A673 (cell line): ENCODE measurements around the gene COL16A1. TPM values are rescaled to one million over a fixed set of nuclear protein-coding genes. Genes with fewer than 3 reads are reported as not detected.

Source experiments
- BruUV-seq: library from RNA; stranded (reverse); fragments of 400-500 nt; replicated peaks from 2 replicates; lab custom pipeline; 2021; lab: Mats Ljungman, UMichigan
- CTCF ChIA-PET: fragments of 300-600 bp; sonication (Branson Sonifier 250); formaldehyde crosslinking; loops from one replicate; lab custom pipeline; 2022; ENCODE audit warnings: antibody characterized with exemption; lab: Charles Lee
- POLR2A ChIA-PET: fragments of 300-600 bp; sonication (Branson Sonifier 250); formaldehyde crosslinking; loops from one replicate; lab custom pipeline; 2022; ENCODE audit warnings: antibody characterized with exemption; ENCODE audit not compliant: low non-redundant PET; lab: Charles Lee
- DNase-seq: peaks from one replicate; pipeline ENCODE4 v3.0.0-alpha.2; 2015; ENCODE audit warnings: low spot score
- H3K27ac ChIP-seq: fragments of 200-600 bp; sonication (generic); 2 replicates; pipeline ENCODE4 v1.5.1; 2016; ENCODE audit warnings: mixed run types, low read depth, mild to moderate bottlenecking, mixed read lengths, antibody characterized with exemption, low read length; ENCODE audit not compliant: poor library complexity, severe bottlenecking
- H3K27me3 ChIP-seq: fragments of 200-600 bp; sonication (generic); replicated peaks from 2 replicates; pipeline ENCODE4 v1.6.1; 2017; ENCODE audit warnings: mixed run types, low read depth, mild to moderate bottlenecking, mixed read lengths, antibody characterized with exemption, low read length; ENCODE audit not compliant: insufficient read depth, poor library complexity
- H3K36me3 ChIP-seq: fragments of 200-600 bp; sonication (generic); 2 replicates; pipeline ENCODE4 v1.6.1; 2016; ENCODE audit warnings: mixed run types, mild to moderate bottlenecking, mixed read lengths, antibody characterized with exemption, low read length; ENCODE audit not compliant: insufficient read depth, poor library complexity, severe bottlenecking
- H3K4me1 ChIP-seq: fragments of 200-600 bp; sonication (generic); 2 replicates; pipeline ENCODE4 v1.6.1; 2017; ENCODE audit warnings: mixed run types, mild to moderate bottlenecking, mixed read lengths, antibody characterized with exemption, low read length; ENCODE audit not compliant: insufficient read depth, poor library complexity, severe bottlenecking
- H3K4me3 ChIP-seq: fragments of 200-600 bp; sonication (generic); 2 replicates; pipeline ENCODE4 v1.5.1; 2016; ENCODE audit warnings: low read depth, mixed run types, mild to moderate bottlenecking, mixed read lengths, low read length; ENCODE audit not compliant: poor library complexity, severe bottlenecking
- H3K9me3 ChIP-seq: fragments of 200-600 bp; sonication (generic); 2 replicates; pipeline ENCODE4 v1.6.1; 2016; ENCODE audit warnings: mixed run types, low read depth, mild to moderate bottlenecking, mixed read lengths, antibody characterized with exemption, low read length; ENCODE audit not compliant: poor library complexity, severe bottlenecking
- CTCF ChIP-seq: fragments of 300-800, 200-600 bp; sonication (generic); conservative IDR thresholded peaks from 2 replicates; pipeline ENCODE4 v1.5.1; 2017; ENCODE audit warnings: low read depth, mild to moderate bottlenecking, antibody characterized with exemption, low read length, moderate library complexity, mixed read lengths
- EZH2 ChIP-seq: fragments of 200-600 bp; sonication (generic); IDR thresholded peaks from 2 replicates; pipeline ENCODE4 v1.6.1; 2017; ENCODE audit warnings: borderline replicate concordance, low read depth, mild to moderate bottlenecking, mixed read lengths, antibody characterized with exemption, low read length; ENCODE audit not compliant: poor library complexity, severe bottlenecking
- intact Hi-C: fragments of 100-400 bp; cut with micrococcal nuclease; formaldehyde crosslinking; loops from one replicate; pipeline ENCODE4 v1.10.0; 2022; ENCODE audit not compliant: unreplicated experiment
- total RNA-seq: library from RNA; stranded (reverse); gene quantifications from 2 replicates; pipeline ENCODE4 v1.2.3, GENCODE V29; 2021

The COL16A1 gene
- total RNA-seq, 1 experiment from 2014 or later = 26.6 TPM

DNA sequence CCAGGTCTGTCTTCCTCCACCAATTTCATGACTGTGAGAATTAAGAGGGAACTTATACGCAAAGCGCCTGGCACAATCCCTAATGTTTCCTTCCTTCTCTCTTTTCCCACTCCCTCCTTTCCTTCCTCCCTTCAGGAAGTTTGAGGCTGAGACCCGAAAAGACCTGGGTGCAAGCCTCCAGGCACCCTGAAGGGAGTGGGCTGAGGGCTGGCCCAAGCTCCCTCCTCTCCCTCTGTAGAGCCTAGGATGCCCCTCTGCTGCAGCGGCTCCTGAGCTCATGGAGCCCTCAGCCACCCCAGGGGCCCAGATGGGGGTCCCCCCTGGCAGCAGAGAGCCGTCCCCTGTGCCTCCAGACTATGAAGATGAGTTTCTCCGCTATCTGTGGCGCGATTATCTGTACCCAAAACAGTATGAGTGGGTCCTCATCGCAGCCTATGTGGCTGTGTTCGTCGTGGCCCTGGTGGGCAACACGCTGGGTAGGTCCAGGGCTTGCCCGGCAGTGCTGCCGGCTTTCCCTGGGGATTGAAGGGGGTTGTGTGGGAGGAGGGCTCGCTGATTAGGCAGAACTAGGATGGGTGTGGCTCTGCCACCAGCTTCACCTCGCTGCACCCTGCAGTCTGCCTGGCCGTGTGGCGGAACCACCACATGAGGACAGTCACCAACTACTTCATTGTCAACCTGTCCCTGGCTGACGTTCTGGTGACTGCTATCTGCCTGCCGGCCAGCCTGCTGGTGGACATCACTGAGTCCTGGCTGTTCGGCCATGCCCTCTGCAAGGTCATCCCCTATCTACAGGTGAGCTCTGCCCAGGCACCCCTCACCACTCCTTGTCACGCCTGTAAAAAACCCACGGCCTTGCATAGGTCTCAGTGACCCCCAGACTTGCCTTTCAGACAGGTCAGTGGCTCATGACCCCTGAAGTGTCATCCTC is 84.6 kb downstream of the COL16A1 start:
- POLR2A ChIA-PET = no interaction called here
- intact Hi-C loops = no loop called here
- no peaks in the 10 kb centered on the region for H3K9me3 ChIP-seq

GRCh38 chr1:31617916-31618746 is 85.7 kb downstream of the COL16A1 start:
- H3K4me3 ChIP-seq = peak overlapping the region; percentile 63
- peak; percentile 70 for DNase-seq
- ChIA-PET CTCF (interaction anchor here (0.6 to 1.2 kb wide), 3 partner anchors 11 to 828 kb away, joined by 3 to 6 read pairs (median 4); no protein-coding TSS in a partner anchor), POLR2A (no interaction called here)
- intact Hi-C loops = no loop called here
- TF ChIP-seq EZH2 = no peak
- TF ChIP-seq CTCF = peak; percentile 92
- H3K4me1 ChIP-seq = no peaks in the 10 kb centered on the region
- no peaks in the 10 kb centered on the region for H3K36me3 ChIP-seq
- no peak overlapping the region for H3K27ac ChIP-seq
- H3K9me3 ChIP-seq = no peaks in the 10 kb centered on the region
- BruUV-seq = no TSS peak
- H3K27me3 ChIP-seq = peaks cover 9% of the 10 kb centered on the region

More for the DNA sequence above, 84.6 kb downstream of the COL16A1 start:
- Histone ChIP-seq H3K4me1 (no peaks in the 10 kb centered on the region), H3K36me3 (no peaks in the 10 kb centered on the region), H3K27ac (no peak overlapping the region), H3K4me3 (no peak overlapping the region), H3K27me3 (peaks cover 9% of the 10 kb centered on the region)
- BruUV-seq = no TSS peak
- CTCF ChIA-PET = interaction anchor here (0.6 to 1.2 kb wide), 2 partner anchors 10 to 827 kb away, joined by 3 to 6 read pairs; no protein-coding TSS in a partner anchor
- DNase-seq = no peak
- TF ChIP-seq EZH2 (no peak), CTCF (no peak)

DNA sequence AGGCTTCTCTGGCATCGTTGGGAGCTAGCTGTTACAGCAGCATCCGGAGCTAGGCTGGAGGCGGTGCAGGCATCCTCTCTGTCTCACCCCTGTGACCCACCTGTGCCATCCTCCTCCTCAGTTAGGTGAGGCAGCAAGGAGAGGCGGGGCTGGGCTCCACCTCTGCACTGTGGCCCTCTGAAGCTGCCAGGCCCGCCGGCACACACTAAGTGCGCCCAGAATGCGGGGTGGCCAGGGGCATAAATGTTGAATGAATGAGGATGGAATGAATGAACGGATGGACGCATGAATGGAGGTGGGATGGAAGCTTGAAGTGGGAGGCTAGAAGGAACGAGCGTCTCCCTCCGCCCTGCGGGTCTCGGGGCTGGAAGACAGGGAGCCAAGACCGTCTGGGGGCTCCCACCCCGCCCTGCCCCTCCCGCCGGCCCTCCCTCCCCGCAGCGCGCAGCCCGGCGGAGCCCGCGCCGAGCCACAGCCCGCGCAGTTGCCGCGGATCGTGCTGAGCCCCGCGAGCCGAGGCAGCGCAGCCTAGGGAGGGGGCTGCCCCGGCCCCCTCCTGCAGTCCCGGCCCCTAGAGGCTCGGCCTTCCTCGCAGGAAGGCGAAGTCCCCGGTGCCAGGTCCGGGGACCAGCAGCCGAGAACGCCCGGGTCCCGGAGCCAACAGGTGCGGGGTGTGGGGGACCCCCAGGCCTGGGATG is 86.5 kb downstream of the COL16A1 start, which contains the start of gene HCRTR1:
Gene HCRTR1 (plus strand): TSS at position 472 of the 698 bp plus-strand sequence. CDS start 1,504 bp downstream, outside the sequence.
- Histone ChIP-seq H3K9me3 (no peaks in the 10 kb centered on the region), H3K27ac (no peak within 1 kb of the TSS), H3K4me1 (no peaks in the 10 kb centered on the region), H3K27me3 (peaks cover 9% of the 10 kb centered on the region), H3K4me3 (peak within 1 kb of the TSS; percentile 63), H3K36me3 (no peaks in the 10 kb centered on the region)
- ChIA-PET CTCF (interaction anchor here (1.1 to 1.2 kb wide), 2 partner anchors 12 to 47 kb away, joined by 4 to 6 read pairs; no protein-coding TSS in a partner anchor), POLR2A (no interaction called here)
- intact Hi-C loops = no loop called here
- no peak for TF ChIP-seq CTCF
- no peak for TF ChIP-seq EZH2
- no TSS peak for BruUV-seq
- DNase-seq = no peak
